PC-3 (cell line): Measurements from ENCODE around the gene NPBWR2. TPM values are rescaled to one million over a fixed set of nuclear protein-coding genes. Genes with fewer than 3 reads are reported as not detected.

Experiments
- ATAC-seq: fragments of 200-7000 bp; cut with Tn5 transposase; 2 replicates; pipeline ENCODE4 v1.9.1; 2020; ENCODE audit warnings: mild to moderate bottlenecking, moderate library complexity
- BruUV-seq: library from RNA; stranded (reverse); fragments of 400-500 nt; replicated peaks from 2 replicates; lab custom pipeline; 2021; lab: Mats Ljungman, UMichigan
- CTCF ChIA-PET: fragments of 300-600 bp; sonication (Branson Sonifier 250); formaldehyde crosslinking; loops from one replicate; lab custom pipeline; 2022; ENCODE audit warnings: antibody characterized with exemption; lab: Charles Lee
- POLR2A ChIA-PET: fragments of 300-600 bp; sonication (Branson Sonifier 250); formaldehyde crosslinking; loops from one replicate; lab custom pipeline; 2022; ENCODE audit warnings: antibody characterized with exemption; ENCODE audit not compliant: unreplicated experiment; lab: Charles Lee
- DNase-seq: peaks from one replicate; pipeline ENCODE4 v3.0.0-alpha.2; 2015
- H2AFZ ChIP-seq: fragments of 300-600 bp; sonication (generic); 2 replicates; pipeline ENCODE4 v1.6.0; 2016; ENCODE audit warnings: antibody characterized with exemption, low read length
- H3F3A ChIP-seq: fragments of 300-600 bp; sonication (generic); one replicate; pipeline ENCODE4 v1.6.0; 2017; ENCODE audit warnings: antibody characterized with exemption, low read length, control low read depth, mild to moderate bottlenecking; ENCODE audit not compliant: unreplicated experiment
- H3K27ac ChIP-seq: fragments of 300-600 bp; sonication (generic); 2 replicates; pipeline ENCODE4 v1.5.1; 2016; ENCODE audit warnings: mild to moderate bottlenecking, low read length
- H3K27me3 ChIP-seq: fragments of 300-600 bp; sonication (generic); 2 replicates; pipeline ENCODE4 v1.6.1; 2016; ENCODE audit warnings: low read length, mixed read lengths
- H3K36me3 ChIP-seq: fragments of 300-600 bp; sonication (generic); 2 replicates; pipeline ENCODE4 v1.6.1; 2016; ENCODE audit warnings: low read depth, mixed run types, low read length, mixed read lengths
- H3K4me1 ChIP-seq: fragments of 300-600 bp; sonication (generic); 2 replicates; pipeline ENCODE4 v1.5.1; 2016; ENCODE audit warnings: low read length; ENCODE audit not compliant: insufficient read depth
- H3K4me2 ChIP-seq: fragments of 300-600 bp; sonication (generic); 2 replicates; pipeline ENCODE4 v1.6.0; 2016; ENCODE audit warnings: low read length
- H3K4me3 ChIP-seq: fragments of 300-600 bp; sonication (generic); 2 replicates; pipeline ENCODE4 v1.5.1; 2016; ENCODE audit warnings: mild to moderate bottlenecking, low read length, mixed read lengths
- H3K79me2 ChIP-seq: fragments of 300-600 bp; sonication (generic); 2 replicates; pipeline ENCODE4 v1.6.1; 2017; ENCODE audit warnings: low read length, mixed read lengths
- H3K9ac ChIP-seq: fragments of 300-600 bp; sonication (generic); 2 replicates; pipeline ENCODE4 v1.6.0; 2016; ENCODE audit warnings: mild to moderate bottlenecking, low read length
- H3K9me2 ChIP-seq: fragments of 300-600 bp; sonication (generic); replicated peaks from 2 replicates; pipeline ENCODE4 v1.6.1; 2016; ENCODE audit warnings: mixed run types, low read length, mixed read lengths
- H3K9me3 ChIP-seq: fragments of 300-600 bp; sonication (generic); 2 replicates; pipeline ENCODE4 v1.6.1; 2016; ENCODE audit warnings: low read length, mixed read lengths
- H4K20me1 ChIP-seq: fragments of 300-600 bp; sonication (generic); 2 replicates; pipeline ENCODE4 v1.6.1; 2016; ENCODE audit warnings: low read length, mixed read lengths
- CTCF ChIP-seq: fragments of 300-600 bp; sonication (generic); conservative IDR thresholded peaks from 2 replicates; pipeline ENCODE4 v1.5.1; 2017; ENCODE audit warnings: antibody characterized with exemption, low read depth, mild to moderate bottlenecking, low read length
- EZH2 ChIP-seq: fragments of 300-600 bp; sonication (generic); IDR thresholded peaks from one replicate; pipeline ENCODE4 v1.6.1; 2017; ENCODE audit warnings: antibody characterized with exemption, mild to moderate bottlenecking, low read length; ENCODE audit not compliant: unreplicated experiment
- EZH2phosphoT487 ChIP-seq: fragments of 300-600 bp; sonication (generic); IDR thresholded peaks from 2 replicates; pipeline ENCODE4 v1.6.1; 2018; ENCODE audit warnings: mild to moderate bottlenecking, antibody characterized with exemption, low read length, borderline replicate concordance
- intact Hi-C: fragments of 100-400 bp; cut with micrococcal nuclease; formaldehyde crosslinking; loops from 2 replicates; pipeline ENCODE4 v1.9.0; 2023
- total RNA-seq: library from RNA; depleted of rRNA; stranded (reverse); fragments of >200 nt; gene quantifications from 2 replicates; pipeline ENCODE4 v1.2.3, GENCODE V29; 2014

Gene NPBWR2
- total RNA-seq, 1 experiment from 2014 or later = not detected

- no peak overlapping the region for H3K4me3 ChIP-seq
- H3K27me3 ChIP-seq = no peaks in the 10 kb centered on the region
- intact Hi-C loops = no loop called here
- no peak overlapping the region for H3K4me2 ChIP-seq
- no peak overlapping the region for H2AFZ ChIP-seq
- no peaks in the 10 kb centered on the region for H3K79me2 ChIP-seq
- no peak for TF ChIP-seq CTCF
- no peak for TF ChIP-seq EZH2phosphoT487
- TF ChIP-seq EZH2 = no peak
- no peaks in the 10 kb centered on the region for H3K9me2 ChIP-seq
- ChIA-PET CTCF (no interaction called here), POLR2A (no interaction called here)
- H3K4me1 ChIP-seq = peaks cover 15% of the 10 kb centered on the region
- no peak for ATAC-seq
- no peaks in the 10 kb centered on the region for H3K36me3 ChIP-seq
- H3K9ac ChIP-seq = no peak overlapping the region
- H3F3A ChIP-seq = no peaks in the 10 kb centered on the region
- no TSS peak for BruUV-seq
- no peaks in the 10 kb centered on the region for H4K20me1 ChIP-seq
- H3K9me3 ChIP-seq = 0 out of 2 replicates have a peak, but pooled peaks cover 4% of the 10 kb centered on the region
- no peak overlapping the region for H3K27ac ChIP-seq
- DNase-seq = no peak
These were observed 42.6 kb upstream of the NPBWR2 start for GRCh38 chr20:64149809-64150560.

GRCh38 chr20:64149141-64149540, 41.8 kb upstream of the NPBWR2 start:
- Histone ChIP-seq H3K9me3 (0 out of 2 replicates have a peak, but pooled peaks cover 8% of the 10 kb centered on the region), H3K4me1 (peaks cover 15% of the 10 kb centered on the region), H3K79me2 (no peaks in the 10 kb centered on the region), H3K4me3 (no peak overlapping the region), H3K36me3 (no peaks in the 10 kb centered on the region), H2AFZ (no peak overlapping the region), H3F3A (no peaks in the 10 kb centered on the region), H4K20me1 (no peaks in the 10 kb centered on the region), H3K27ac (no peak overlapping the region), H3K27me3 (no peaks in the 10 kb centered on the region), H3K9ac (no peak overlapping the region), H3K4me2 (no peak overlapping the region), H3K9me2 (no peaks in the 10 kb centered on the region)
- no peak for DNase-seq
- BruUV-seq = no TSS peak
- TF ChIP-seq CTCF (no peak), EZH2 (no peak)
- ATAC-seq = no peak
- CTCF ChIA-PET = no interaction called here
- POLR2A ChIA-PET = no interaction called here
- intact Hi-C loops = no loop called here

- no TSS peak for BruUV-seq
- POLR2A ChIA-PET = interaction anchor here (0.6 kb wide), 1 partner anchor 86 kb away, joined by 3 read pairs; the partner anchor contains the start of gene TCEA2
- no peak for ATAC-seq
These were observed 41.2 kb upstream of the NPBWR2 start for GRCh38 chr20:64148581-64148980.

More at GRCh38 chr20:64148581-64148980, 41.2 kb upstream of the NPBWR2 start:
- Histone ChIP-seq H3K4me1 (peaks cover 15% of the 10 kb centered on the region), H3K4me3 (no peak overlapping the region), H3K27ac (no peak overlapping the region), H3F3A (no peaks in the 10 kb centered on the region), H3K9me3 (0 out of 2 replicates have a peak, but pooled peaks cover 8% of the 10 kb centered on the region), H3K36me3 (no peaks in the 10 kb centered on the region), H2AFZ (no peak overlapping the region), H3K4me2 (no peak overlapping the region), H3K27me3 (no peaks in the 10 kb centered on the region), H3K9ac (no peak overlapping the region), H4K20me1 (no peaks in the 10 kb centered on the region), H3K79me2 (no peaks in the 10 kb centered on the region), H3K9me2 (no peaks in the 10 kb centered on the region)
- CTCF ChIA-PET = no interaction called here
- intact Hi-C loops = no loop called here
- no peak for TF ChIP-seq EZH2
- no peak for TF ChIP-seq EZH2phosphoT487
- DNase-seq = no peak
